DOHH2 (cell line): ENCODE results near the gene ZMYND12.

Experiments used
- CTCF ChIP-seq: fragments of 200-600 bp; sonication (generic); IDR thresholded peaks from one replicate; pipeline ENCODE4 v1.5.1; 2014; ENCODE audit warnings: antibody characterized with exemption, mild to moderate bottlenecking, low read depth, low read length; ENCODE audit not compliant: poor library complexity, severe bottlenecking
- EZH2phosphoT487 ChIP-seq: fragments of 200-600 bp; sonication (generic); IDR thresholded peaks from 2 replicates; pipeline ENCODE4 v1.6.1; 2017; ENCODE audit warnings: borderline replicate concordance, mild to moderate bottlenecking, antibody characterized with exemption, low read length, moderate library complexity, mixed read lengths

GRCh38 chr1:42403880-42404400, 51.9 kb downstream of the ZMYND12 start:
- TF ChIP-seq EZH2phosphoT487 (no peak), CTCF (peak; percentile 24)
